ENCODE results near the gene KCNMA1.

Gene KCNMA1

DNA sequence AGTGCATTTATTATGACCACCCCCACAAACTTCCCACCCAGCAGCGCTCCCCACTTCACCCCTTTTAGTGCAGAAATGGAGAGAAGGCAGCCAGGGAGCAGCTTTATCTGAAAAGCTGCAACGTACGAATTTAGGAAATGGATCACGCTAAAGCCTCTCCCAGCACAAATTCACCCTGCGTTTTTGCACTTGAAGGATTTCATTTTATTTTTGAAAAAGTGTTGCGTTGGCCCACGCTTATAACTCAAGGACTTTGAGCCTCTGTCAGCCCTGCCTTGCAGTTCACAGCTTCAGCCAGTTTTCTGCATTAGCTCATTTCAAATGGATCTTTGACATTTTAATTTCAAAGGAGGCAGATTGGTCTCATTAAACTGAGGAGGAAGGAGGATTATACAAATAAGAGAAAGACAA lies 556.1 kb downstream of the KCNMA1 start:
- DNase-seq (ENCODE audit: low read depth in 2 of 2) = no peak

DNA sequence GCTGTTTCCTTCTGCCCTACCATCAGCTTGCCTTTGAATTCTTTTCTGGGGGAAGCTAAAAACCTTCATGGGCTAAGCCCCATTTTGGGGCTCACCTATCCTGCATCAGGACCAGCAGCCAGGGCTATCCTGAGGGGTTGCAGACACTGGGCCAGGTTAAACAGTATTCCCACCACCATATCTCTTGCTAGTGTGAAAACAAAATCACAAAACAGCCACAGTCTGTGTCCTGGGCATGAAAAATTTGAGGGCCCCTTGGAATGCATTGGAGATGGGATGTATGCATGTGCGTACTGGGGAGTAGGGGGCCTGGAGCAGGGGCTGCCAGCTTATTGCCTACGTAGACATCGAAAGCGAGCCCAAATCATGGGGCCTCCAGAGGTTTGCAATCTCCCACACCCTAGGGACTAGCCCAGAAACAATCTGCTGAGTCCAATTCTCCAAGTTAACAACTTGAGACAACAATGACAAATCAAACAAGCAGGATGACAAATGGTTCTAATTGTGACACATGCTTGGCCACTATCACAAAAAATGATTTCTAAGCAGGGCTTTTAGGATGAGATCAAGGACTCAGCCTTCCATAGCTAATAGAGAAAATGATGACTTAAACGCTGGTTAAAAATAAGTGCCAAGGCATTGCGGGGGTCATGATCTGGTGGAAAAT lies 557.1 kb downstream of the KCNMA1 start:
- DNase-seq (ENCODE audit: low read depth in 2 of 2) = no peak

DNA sequence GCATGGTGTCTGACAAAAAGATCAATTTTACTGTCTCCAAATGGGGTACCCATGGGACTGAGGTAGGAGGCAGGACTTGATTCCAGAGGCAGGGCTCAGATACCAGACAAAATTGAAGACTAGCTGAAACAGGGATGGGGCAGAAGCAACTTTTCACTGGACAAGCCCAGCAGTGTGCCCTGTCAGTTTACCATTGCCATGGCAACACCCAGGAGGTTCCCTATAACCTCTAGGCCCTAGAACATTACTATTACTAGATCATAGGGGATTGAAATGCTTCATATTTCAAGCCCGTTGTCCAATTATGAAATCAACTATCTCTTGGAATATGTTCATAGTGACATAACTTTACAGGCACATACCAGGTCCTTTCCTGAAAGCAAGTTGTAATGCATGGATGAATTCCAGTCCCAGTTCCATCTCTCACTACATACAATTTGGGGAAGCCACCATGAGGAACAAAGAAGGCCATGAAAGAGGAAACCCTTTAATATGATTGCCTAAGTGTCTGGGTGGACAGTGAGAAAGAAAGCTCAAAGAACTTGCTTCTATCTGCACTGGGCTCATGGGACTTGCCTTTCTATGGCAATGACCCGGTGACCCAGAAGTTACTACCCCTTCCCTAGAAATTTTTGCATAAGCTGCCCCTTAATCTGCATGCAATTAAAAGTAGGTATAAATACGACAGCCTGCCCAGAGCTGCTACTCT lies 557.9 kb downstream of the KCNMA1 start:
- no peak for DNase-seq (ENCODE audit: low read depth in 2 of 2)

DNA sequence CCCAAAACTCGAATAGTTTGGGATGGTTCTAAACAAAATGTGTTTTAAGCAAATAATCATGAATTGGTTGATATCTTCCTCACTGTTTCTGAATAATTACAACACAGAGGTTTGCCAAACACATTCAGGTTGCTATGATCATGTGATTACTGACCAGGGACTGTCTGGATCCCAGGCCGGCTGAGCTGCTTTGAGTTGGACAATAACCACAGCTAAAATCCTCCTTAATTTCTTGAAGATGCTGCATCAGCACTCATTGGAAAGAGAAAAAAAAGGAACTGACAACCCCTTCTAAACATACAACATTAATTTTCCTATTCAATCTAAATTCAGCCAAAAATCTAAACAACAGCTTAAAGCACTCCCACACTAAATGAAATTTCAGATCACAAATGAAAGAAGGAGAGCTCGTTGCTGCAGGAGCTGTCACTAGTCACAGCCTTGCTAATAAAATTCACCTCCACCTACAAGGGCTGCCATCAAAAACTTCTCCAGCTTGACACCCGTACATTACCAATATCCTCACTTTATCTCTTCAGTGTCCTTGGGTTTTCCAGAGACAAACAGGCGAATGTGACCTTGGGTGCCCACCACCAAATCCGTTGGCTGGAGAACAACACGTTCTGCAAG lies 560.2 kb downstream of the KCNMA1 start:
- DNase-seq (ENCODE audit: low read depth in 2 of 2) = no peak

DNA sequence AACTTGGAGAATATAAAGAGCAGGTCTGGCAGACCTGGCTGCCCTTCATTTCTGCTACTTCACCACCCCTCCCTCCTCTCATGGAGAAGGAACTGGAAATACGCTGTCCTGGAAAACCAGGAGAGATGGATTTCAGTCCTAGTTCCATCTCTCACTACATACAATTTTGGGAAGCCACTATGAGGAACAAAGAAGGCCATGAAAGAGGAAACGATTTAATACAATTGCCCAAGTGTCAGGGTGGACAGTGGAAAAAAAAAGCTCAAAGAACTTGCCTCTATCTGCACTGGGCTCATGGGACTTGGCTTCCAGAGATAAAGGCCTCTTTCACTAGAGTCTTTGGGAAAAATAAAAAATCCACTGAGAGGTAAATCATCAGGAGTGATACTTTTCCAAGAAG lies 561.7 kb downstream of the KCNMA1 start:
- no peak for DNase-seq (ENCODE audit: low read depth in 2 of 2)

DNA sequence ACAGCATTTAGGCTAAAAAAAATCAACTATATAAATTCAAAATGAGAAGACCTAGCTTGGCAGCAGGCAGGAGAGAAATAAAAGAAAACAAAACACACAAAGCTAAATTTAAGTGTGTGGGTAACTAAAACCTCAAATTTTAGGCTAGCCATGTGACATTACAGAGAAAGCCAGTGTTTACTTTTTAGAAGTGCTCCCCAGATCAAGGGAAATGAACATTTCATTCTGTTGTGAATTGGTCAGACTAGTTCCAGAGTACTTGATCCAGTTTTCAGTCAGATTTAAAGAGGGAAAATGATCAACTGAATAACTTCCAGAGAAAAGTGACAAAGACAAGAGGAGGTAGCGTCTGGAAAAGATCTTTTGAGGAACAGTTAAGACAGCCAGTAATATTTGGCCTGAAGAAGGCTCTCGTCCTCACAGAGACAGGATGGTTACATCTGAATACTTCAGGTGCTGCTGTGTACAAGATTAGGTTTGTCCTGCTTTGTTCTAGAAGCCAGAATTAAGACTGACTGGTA lies 563.4 kb downstream of the KCNMA1 start:
- DNase-seq (ENCODE audit: low read depth in 2 of 2) = no peak

DNA sequence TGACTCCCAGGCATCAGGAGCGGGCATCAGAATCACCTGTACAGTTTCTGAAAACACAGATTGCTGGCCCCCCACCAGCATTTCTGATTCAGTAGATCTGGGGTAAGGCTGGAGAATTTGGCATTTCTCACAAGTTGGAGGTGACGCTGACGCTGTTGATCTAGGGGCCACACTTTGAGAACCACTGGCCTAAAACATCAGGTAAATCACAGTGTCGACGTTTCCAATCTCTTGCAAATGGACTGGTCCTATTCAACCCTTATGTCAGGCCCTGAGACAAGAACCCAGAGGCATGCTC lies 564.0 kb downstream of the KCNMA1 start:
- no peak for DNase-seq (ENCODE audit: low read depth in 2 of 2)

DNA sequence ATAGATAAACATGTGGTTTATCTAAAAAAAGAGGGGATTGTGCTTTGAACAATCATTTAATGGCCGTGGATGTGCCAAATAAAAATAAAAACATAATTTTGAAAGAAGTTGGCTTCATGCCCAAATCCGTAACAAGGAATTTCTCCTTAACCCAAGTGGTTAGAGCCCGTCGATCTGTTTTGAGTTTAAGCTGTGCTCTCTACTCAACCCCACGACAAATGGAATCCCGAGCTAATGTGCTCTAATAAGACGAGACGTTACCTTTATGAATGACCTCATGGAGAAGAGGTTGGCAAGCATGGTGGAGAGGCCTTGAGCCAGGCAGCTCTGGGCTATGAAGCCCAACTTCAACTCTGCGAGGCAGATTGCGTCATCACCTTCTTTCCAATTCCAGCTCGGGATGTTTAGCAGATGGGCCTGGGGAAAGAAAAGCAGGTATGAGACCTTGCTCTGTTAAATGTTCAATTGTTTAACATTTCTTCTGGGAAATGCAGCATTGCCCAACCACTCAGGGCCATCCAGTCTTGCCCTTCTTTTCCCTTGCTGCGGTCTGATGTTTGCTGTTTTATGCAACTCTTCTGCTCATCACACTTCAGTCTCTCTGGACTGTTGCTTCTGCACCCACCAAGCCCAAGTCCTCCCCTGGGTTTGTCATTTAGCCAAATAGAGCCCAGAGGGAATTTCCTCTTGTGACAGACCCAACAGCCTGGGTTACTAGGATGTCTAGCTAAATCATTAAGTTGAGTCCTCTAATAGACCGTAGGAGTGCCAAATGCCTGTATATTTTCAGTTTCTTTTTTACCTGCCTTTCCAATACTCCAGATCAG lies 564.6 kb downstream of the KCNMA1 start:
- DNase-seq (ENCODE audit: low read depth in 2 of 2) = no peak

DNA sequence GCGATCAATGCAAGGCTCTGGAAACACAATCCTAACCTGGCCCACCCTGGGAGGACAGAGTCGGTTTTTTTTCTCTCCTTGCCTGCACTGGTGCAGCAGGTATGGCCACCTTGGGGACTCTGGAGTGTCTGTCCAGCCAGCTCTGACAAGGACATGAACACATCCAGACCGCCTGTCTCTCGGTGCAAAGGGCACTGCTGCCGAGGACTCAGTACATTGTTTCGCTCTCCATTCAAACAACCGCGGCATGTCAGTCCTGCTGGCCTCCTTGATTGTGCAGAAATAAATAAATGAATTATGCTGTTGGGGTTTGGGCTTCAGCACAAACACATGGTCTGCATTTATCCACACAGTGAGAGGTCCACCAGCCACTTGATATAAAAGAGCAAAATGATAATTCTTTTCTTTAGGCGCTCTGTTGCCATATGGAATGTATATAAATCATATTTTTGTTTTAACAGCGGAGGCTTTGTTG lies 565.2 kb downstream of the KCNMA1 start:
- DNase-seq (ENCODE audit: low read depth in 2 of 2) = no peak

DNA sequence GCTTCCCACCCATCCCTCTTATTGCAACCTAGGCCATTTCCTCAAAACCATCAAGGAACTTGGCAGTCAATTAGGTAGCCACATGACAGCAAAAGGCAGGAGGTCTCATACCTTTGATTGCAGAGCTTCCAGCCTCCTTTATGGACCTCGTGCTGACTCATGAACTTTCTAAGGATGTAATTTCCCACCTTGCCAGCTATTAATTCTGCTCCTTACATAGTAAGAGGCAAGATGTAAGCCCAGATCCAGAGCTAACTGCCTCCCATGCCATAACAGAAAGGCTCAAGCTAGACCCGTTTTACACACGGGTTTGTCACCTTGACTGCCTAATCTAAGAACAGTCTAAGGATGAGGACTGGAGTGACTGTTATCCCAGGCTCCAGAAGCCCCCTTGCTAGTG lies 565.7 kb downstream of the KCNMA1 start:
- no peak for DNase-seq (ENCODE audit: low read depth in 2 of 2)

DNA sequence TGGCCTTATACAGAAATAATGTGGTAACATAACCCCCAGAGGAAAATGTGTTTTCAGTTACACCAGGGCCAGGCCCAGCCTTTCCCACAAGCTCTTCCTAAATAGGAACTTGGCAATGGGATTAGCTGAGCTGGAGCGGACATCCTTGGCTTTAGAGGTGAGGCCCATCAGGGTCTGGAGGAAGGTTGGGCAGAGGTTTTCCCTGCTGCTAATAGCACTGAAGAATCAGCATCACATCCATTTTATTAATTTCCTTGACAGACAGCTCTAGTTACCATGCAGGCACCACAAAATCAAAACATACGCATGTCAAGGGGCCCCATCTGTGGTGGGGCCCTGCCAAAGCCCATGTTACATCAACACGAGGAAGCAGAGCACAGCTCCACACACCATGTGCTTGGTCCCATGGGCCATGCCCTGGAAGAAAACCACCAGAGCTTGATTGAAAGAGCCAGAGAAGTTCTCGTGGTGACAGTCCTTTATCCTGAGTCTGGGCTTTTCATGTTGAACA lies 566.6 kb downstream of the KCNMA1 start:
- DNase-seq (ENCODE audit: low read depth in 2 of 2) = no peak

DNA sequence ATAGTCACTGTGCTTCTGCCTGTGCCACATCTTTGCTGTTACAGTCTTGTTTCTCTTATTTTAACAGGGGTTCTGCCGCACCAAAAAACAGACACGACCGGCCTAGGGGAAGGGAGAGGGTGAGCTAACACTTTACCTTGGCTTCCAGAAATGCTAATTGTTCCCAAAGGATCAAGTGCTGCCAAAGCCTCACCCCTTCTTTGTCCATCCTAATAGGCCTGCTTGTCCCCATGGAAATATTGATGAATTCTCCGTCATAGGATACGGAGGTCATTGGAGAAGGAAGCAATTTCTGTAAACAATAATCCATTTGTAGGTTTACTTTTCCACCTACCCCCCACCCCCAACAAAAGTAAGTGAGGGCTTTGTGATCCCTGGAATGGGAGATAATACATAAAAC lies 567.3 kb downstream of the KCNMA1 start:
- no peak for DNase-seq (ENCODE audit: low read depth in 2 of 2)

DNA sequence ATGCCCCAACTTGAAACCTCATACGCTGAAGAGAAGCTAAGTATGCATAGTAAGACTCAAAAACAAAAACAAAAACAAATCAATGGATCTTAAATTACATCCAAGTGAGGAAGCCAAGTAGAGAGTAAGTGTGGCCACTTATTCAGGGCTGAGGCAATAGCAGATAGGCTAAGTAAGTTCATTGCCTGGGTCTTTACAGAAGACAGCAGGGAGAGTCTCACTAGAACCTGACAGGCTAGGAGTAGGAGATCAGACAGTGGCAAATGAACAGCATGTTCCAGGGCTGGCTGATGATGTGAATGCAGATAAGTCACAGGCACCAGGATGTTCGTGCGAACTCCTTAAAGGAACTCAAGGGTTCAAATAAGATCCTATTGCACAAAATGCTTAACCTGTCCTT lies 568.6 kb downstream of the KCNMA1 start:
- no peak for DNase-seq (ENCODE audit: low read depth in 2 of 2)

DNA sequence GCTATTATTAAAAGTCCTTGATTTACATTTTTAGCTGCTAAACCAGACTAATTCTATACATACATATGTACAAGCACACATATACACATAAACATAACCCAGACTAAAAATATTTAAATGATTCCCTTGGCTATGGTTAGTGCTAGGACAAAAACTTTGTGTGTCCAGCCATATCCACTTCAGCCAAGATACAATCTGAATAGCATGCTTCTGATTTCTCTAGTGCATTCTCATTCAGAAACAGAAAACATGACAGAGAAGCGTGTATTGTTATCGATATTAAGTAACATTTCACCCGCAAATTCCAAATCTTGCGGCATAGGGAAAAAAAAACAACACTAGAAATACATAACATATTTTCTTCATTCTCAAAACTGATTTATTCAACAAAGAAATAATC lies 569.3 kb downstream of the KCNMA1 start:
- DNase-seq (ENCODE audit: low read depth in 2 of 2) = no peak

DNA sequence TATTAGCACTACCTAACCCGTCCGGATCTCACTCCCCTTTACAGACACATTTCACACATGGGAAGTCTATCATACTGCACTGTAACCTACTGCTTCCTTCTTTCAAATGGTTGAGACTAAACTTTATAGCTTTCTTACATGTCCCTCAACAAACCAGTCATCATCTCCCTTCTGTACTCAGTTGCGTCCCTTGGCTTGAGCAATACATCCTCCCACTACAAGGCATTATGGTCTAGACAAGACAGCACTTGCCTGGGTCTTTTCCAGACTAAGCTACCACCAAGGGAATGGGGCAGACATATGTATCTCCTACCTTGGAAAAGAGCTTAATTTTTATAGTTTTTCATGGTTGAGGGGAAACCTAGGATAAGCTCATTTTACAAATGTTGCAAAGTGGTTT lies 575.2 kb downstream of the KCNMA1 start:
- DNase-seq (ENCODE audit: low read depth in 2 of 2) = no peak

DNA sequence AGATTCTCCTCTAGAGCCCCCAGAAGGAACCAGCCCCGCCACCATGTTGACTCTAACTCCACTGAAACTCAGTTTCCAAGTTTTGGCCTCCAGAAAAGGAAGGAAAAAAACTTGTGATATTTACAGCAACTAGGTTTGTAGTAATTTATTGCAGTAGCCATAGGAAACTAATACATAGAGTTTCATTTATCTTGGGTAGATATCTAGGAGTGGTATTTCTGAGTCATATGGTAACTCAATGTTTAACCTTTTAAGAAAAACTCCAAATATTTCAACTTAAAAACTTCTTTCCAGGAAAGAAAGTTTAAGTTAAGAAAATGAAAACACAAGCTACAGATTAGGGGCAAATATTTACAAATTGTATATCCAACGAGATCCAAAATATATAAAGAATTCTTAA lies 576.7 kb downstream of the KCNMA1 start:
- DNase-seq (ENCODE audit: low read depth in 2 of 2) = no peak

DNA sequence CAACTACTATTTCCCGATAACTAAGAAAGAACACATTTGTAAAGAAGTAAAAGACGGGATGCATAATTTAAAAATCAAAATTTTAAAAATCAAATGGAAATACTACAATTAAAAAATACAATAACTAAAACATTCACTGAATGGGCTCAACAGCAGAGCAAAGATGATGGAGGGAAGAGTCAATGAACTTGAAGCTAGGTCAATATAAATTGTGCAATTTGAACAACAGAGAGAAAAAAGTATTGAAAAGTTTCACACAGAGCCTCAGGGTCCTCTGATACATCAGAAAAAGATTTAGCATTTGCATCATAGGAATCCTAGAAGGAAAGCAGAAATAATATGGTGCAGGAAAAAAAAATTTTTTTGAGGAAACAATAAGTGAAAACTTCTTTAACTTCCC lies 581.0 kb downstream of the KCNMA1 start:
- DNase-seq (ENCODE audit: low read depth in 2 of 2) = no peak

DNA sequence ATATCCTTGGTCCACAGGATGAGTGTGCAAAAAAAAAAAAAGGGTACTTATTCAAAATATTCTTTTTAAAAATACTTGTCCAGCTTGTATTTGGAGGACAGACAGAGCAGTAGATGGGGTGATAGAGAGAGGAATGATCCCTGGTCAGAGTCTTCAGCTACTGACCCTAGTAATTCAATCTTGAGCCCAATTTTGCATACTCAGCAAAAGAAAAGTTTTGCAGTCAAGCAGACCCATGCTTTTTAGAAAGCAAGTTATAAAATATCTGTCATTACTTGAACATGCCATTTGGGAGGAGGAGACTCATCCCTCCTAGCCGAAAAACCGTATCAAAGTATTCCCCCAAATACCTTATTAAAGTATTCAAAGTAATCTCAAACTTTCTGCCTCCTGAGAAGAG lies 585.0 kb downstream of the KCNMA1 start:
- no peak for DNase-seq (ENCODE audit: low read depth in 2 of 2)

DNA sequence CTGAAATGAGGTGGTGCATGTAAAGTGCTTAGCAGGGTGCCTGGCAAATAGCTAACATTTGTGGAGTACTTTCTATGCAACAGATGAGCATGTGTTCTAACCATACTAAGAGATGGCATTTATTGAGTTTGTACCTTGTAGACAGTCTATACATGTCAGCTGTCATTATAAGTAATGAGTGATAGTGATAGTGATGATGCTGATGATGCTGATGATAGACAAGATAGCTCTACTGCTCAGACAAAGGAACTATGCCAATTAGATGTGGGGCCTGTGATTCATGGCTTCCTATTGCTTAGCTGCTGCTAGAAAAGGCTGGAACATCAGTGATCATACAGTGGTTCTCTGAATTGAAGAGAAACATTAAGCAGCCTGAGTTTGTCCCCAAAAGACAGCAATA lies 585.8 kb downstream of the KCNMA1 start:
- DNase-seq (ENCODE audit: low read depth in 2 of 2) = no peak

DNA sequence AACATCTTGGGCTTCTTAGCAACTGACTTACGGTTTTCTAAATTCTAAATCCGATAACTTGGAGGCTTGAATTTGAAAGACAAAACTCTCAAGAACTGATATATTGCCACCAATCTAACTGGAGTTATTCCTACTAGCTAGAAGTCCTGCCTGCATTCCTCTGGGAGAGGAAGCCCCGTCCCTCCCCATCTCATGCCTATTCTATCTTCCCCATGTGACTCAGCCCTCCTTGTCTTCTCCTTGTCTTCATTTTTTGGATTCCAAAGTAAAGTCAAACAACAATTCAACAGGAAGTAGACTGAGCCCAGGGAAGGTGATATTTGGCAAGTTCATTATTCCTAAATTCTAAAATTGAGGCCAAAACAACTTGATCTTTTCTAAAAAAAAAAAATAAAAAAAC lies 587.7 kb downstream of the KCNMA1 start:
- no peak for DNase-seq (ENCODE audit: low read depth in 2 of 2)

DNA sequence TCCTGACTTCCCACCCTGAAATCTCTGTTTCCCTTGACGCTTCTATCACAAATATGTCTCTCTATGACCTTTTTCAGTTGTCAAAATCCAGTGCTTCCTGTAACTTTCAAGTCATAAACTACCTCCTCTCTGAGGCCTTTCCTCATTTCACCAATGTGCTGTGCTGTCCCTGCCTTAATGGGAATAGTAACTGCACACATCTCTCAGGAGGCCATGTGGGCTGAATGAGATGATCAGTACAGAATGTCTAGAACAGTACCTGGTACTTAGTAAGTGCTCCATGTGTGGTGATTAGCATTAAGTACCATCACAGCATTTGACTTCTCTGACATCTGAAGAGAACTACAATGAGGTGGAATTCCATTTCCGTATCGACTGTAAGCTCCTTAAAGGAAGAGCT lies 588.5 kb downstream of the KCNMA1 start:
- no peak for DNase-seq (ENCODE audit: low read depth in 2 of 2)

DNA sequence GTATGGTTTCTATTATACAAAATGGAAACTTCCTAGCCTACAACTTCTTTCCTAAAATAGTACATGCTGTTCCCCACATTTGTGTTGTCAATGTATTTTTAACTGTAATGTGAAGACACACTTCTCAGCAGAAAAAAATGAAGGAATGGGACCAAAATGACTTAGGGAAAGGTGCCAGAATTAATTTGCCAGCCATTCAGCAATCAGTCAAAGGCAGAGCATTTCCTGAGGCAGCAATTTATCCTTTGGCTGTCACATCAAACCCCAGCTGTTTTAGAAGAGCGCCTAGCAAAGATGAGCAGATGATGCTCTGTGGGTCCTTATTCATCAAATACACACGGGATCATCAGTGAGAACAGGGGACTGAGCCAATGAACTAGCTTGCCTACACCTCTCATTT lies 592.5 kb downstream of the KCNMA1 start:
- DNase-seq (ENCODE audit: low read depth in 2 of 2) = no peak

All from stimulated activated CD8-positive, alpha-beta memory T cell treated with anti-CD3 and anti-CD28 coated beads, Interleukin-2, amount 100 ng/mL, for 48 hours (primary cell).